ENCODE measurements around the gene PHF5A.
A peak's percentile ranks its signal among the peaks of the same experiment; 100 is the strongest.

The PHF5A gene

DNA sequence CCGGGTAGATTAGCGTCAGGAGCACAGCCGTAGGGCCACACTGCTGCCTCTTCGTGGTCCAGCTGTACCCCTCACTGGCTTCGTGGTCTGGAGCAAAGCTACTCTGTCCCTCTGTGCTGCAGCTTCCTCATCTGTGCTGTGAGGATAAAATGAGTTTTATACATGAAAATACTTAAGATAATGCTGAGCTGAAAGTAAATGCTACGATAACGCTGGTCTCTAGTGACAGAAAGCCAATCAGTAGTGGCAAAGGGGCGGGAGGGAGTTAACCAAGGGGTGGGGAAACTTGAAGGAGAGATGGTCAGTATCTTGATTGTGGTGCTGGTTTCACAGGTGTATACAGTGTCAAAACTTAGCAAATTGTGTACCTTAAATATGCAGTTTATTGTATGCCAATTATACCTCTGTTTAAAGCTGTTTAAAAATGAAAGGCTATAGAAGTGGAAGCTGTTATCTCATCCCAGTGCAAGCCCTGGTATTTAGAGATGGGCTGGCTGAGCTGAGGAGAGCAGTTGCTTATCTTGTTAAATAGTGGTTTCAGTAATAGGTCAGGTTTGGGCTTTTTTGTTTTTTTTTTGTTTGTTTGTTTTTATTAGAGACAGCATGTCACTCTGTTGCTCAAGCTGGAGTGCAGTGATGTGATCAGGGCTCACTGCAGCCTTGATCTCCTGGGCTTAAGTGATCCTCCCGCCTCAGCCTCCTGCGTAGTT, 37.2 kb upstream of the PHF5A start:
- Histone ChIP-seq H3K27me3 (ENCODE audit: control insufficient read depth, insufficient read depth, low read length) (no peaks in the 10 kb centered on the region), H3K36me3 (ENCODE audit: control insufficient read depth, insufficient read depth, low read length) (peaks cover 48% of the 10 kb centered on the region), H3K4me1 (ENCODE audit: control insufficient read depth, insufficient read depth, low read length) (no peaks in the 10 kb centered on the region), H3K27ac (ENCODE audit: low read depth, low read length) (no peak overlapping the region), H3K9me3 (ENCODE audit: control insufficient read depth, insufficient read depth, low read length) (no peaks in the 10 kb centered on the region), H3K4me3 (ENCODE audit: low read depth, low read length) (no peak overlapping the region), H3K9ac (ENCODE audit: low read depth, low read length) (no peak overlapping the region)

DNA sequence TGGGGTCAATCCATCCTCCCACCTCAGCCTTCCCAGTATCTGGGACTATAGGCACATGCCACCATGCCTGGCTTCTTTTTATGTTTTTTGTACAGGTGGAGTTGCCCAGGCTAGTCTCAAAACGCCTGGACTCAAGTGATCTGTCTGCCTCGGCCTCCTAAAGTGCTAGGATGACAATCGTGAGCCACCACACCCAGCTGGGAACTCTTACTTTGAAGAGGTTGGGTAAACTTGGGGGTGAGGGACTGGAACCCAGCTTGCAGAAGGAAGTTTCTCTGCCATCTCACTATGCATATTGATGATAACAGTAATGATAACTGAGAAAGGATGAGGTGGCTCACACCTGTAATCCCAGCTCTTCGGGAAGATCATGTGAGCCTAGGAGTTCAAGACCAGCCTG, 36.3 kb upstream of the PHF5A start:
- Histone ChIP-seq H3K4me3 (ENCODE audit: low read depth, low read length) (no peak overlapping the region), H3K9ac (ENCODE audit: low read depth, low read length) (no peak overlapping the region), H3K27me3 (ENCODE audit: control insufficient read depth, insufficient read depth, low read length) (no peaks in the 10 kb centered on the region), H3K4me1 (ENCODE audit: control insufficient read depth, insufficient read depth, low read length) (no peaks in the 10 kb centered on the region), H3K27ac (ENCODE audit: low read depth, low read length) (no peak overlapping the region), H3K9me3 (ENCODE audit: control insufficient read depth, insufficient read depth, low read length) (no peaks in the 10 kb centered on the region), H3K36me3 (ENCODE audit: control insufficient read depth, insufficient read depth, low read length) (peaks cover 47% of the 10 kb centered on the region)

DNA sequence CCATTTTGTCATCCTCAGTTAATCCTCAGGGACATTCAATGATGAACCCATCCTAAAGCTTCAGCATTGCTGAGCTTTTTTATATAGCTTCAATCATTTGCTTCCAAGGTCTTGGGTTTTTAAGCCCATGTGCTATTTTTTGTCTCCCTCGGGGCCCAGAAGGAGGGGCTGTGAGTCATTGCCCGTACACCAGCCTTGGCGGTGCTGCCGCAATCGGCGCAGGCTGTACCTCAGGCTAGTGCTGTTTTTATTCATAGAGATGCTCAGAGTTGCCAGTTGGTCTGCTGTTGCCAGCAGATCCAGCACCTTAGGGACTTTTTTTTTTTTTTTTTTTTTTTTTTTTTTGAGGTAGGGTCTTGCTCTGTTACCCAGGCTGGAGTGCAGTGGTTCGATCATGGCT, 35.9 kb upstream of the PHF5A start:
- H3K27ac ChIP-seq (ENCODE audit: low read depth, low read length): no peak overlapping the region
- H3K4me3 ChIP-seq (ENCODE audit: low read depth, low read length): no peak overlapping the region
- H3K4me1 ChIP-seq (ENCODE audit: control insufficient read depth, insufficient read depth, low read length): no peaks in the 10 kb centered on the region
- no peaks in the 10 kb centered on the region for H3K9me3 ChIP-seq (ENCODE audit: control insufficient read depth, insufficient read depth, low read length)
- H3K9ac ChIP-seq (ENCODE audit: low read depth, low read length): no peak overlapping the region
- H3K36me3 ChIP-seq (ENCODE audit: control insufficient read depth, insufficient read depth, low read length): peaks cover 49% of the 10 kb centered on the region
- no peaks in the 10 kb centered on the region for H3K27me3 ChIP-seq (ENCODE audit: control insufficient read depth, insufficient read depth, low read length)

DNA sequence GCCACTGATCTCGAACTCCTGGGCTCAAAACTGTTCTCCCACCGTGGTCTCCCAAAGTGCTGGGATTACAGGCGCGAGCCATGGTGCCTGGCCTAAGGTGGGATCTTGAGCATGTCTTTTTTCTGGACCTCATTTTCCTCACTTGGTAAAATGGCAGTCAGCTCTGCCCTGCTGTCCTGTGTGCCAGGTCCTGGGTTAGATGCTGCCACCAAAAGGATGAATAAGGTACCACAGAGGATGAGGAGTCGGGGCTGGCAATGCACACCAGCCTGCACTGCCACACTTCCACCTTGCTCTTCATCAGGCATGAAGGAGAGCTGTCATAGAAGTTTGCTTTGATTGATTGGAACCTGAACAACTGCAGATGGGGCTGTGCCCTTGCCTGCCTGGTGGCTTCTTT, 32.7 kb upstream of the PHF5A start:
- H3K27me3 ChIP-seq (ENCODE audit: control insufficient read depth, insufficient read depth, low read length): no peaks in the 10 kb centered on the region
- peaks cover 39% of the 10 kb centered on the region for H3K36me3 ChIP-seq (ENCODE audit: control insufficient read depth, insufficient read depth, low read length)
- no peak overlapping the region for H3K9ac ChIP-seq (ENCODE audit: low read depth, low read length)
- no peaks in the 10 kb centered on the region for H3K9me3 ChIP-seq (ENCODE audit: control insufficient read depth, insufficient read depth, low read length)
- H3K4me3 ChIP-seq (ENCODE audit: low read depth, low read length): no peak overlapping the region
- H3K27ac ChIP-seq (ENCODE audit: low read depth, low read length): no peak overlapping the region
- H3K4me1 ChIP-seq (ENCODE audit: control insufficient read depth, insufficient read depth, low read length): no peaks in the 10 kb centered on the region

DNA sequence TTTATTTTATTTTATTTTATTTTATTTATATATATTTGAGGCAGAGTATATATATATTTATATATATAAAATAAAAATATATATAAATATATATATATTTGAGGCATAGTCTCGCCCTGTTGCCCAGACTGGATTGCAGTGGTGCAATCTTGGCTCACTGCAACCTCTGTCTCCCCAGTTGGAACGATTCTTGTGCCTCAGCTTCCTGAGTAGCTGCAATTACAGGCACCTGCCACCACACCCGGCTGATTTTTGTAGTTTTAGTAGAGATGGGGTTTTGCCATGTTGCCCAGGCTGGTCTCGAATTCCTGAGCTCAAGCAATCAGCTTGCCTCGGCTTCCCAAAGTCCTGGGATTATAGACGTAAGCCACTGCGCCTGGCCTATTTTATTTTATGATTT, 31.8 kb upstream of the PHF5A start:
- Histone ChIP-seq H3K9me3 (ENCODE audit: control insufficient read depth, insufficient read depth, low read length) (no peaks in the 10 kb centered on the region), H3K27ac (ENCODE audit: low read depth, low read length) (no peak overlapping the region), H3K27me3 (ENCODE audit: control insufficient read depth, insufficient read depth, low read length) (no peaks in the 10 kb centered on the region), H3K4me1 (ENCODE audit: control insufficient read depth, insufficient read depth, low read length) (no peaks in the 10 kb centered on the region), H3K9ac (ENCODE audit: low read depth, low read length) (no peak overlapping the region), H3K4me3 (ENCODE audit: low read depth, low read length) (no peak overlapping the region), H3K36me3 (ENCODE audit: control insufficient read depth, insufficient read depth, low read length) (peaks cover 39% of the 10 kb centered on the region)

DNA sequence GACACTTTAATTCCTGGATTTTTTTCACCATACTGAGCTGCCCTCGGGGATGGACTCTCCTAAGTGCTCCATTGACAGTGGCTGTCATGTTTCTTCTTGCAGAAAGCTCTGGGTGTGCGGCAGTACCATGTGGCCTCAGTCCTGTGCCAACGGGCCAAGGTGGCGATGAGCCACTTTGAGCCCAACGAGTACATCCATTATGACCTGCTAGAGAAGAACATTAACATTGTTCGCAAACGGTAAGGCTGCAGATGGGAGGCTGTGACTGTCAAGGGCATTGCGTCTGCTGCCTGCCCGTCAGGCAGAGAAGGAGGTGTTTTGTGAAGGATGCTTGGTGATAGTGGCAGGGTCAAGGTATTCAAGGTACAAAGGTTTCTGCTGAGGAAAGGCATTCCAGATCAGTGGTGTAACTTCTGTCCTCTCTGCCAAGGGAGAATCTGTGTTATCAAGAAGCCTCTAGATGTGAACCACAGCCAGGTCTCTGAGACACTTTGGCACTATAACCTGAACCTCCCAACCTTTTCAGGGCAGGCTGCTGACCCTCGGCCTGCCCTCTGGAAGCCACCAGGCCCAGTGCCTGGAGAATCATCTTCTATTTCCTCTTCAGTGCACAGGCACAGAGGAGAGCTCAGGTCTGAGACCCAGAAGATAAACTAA, 31.3 kb upstream of the PHF5A start:
- Histone ChIP-seq H3K4me3 (ENCODE audit: low read depth, low read length) (no peak overlapping the region), H3K27ac (ENCODE audit: low read depth, low read length) (no peak overlapping the region), H3K36me3 (ENCODE audit: control insufficient read depth, insufficient read depth, low read length) (peaks cover 39% of the 10 kb centered on the region), H3K27me3 (ENCODE audit: control insufficient read depth, insufficient read depth, low read length) (no peaks in the 10 kb centered on the region), H3K4me1 (ENCODE audit: control insufficient read depth, insufficient read depth, low read length) (no peaks in the 10 kb centered on the region), H3K9ac (ENCODE audit: low read depth, low read length) (no peak overlapping the region), H3K9me3 (ENCODE audit: control insufficient read depth, insufficient read depth, low read length) (no peaks in the 10 kb centered on the region)

DNA sequence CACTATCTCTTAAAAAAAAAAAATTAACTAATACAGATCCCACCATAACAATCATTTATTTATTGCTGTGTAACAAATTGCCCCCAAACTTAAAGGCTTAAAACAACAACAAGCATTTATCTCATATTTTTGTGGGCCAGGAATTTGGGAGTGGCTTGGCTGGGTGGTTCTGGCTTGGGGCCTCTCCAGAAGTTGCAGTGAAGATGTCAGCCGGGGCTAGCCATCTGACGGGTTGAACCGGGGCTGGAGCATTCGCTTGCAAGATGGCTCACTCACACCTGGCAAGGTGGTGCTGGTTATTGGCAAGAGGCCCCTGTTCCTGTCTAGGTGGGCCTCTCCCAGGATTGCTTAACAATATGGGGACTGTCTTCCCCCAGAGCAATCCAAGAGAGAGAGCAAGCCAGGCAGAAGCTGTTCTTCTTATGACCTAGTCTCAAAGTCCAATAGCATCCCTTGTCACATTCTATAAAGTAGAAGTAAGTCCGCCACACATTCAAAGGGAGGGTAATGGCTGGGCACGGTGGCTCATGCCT, 29.9 kb upstream of the PHF5A start:
- Histone ChIP-seq H3K9ac (ENCODE audit: low read depth, low read length) (no peak overlapping the region), H3K4me1 (ENCODE audit: control insufficient read depth, insufficient read depth, low read length) (no peaks in the 10 kb centered on the region), H3K27ac (ENCODE audit: low read depth, low read length) (no peak overlapping the region), H3K36me3 (ENCODE audit: control insufficient read depth, insufficient read depth, low read length) (peaks cover 34% of the 10 kb centered on the region), H3K9me3 (ENCODE audit: control insufficient read depth, insufficient read depth, low read length) (no peaks in the 10 kb centered on the region), H3K27me3 (ENCODE audit: control insufficient read depth, insufficient read depth, low read length) (no peaks in the 10 kb centered on the region), H3K4me3 (ENCODE audit: low read depth, low read length) (no peak overlapping the region)

DNA sequence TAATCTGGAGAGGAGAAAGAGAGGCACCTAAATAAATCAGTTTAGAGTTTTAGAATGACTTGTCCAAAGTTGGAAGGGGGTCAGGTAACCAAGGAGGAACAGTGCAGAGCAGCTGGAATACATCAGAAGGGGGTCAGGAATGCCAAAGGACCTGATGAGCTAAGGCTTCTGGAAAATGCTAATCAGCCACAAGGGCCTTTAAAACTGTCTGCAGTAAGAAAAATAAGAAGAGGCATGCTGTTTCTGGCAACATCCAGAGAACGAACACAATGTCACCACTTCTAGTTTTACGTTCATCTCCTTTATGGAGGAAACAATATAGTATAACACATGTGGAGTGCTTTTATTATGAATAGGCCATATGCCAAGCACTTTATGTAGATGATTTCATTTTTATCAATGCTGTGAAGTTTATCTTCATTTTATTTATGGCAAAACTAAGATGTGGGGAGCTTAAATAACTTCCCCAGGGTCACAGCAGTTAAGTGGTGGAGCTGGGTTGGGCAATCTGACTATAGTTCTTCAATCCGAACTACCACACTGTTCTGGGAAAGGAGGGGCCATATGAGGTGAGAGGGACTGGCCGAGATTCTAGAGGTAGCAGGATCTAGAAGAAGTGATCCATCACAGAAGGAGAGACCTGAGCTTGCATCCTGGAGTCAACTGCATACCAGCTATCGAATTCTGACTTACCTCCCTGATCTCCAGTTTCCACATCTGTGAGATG, 23.0 kb upstream of the PHF5A start:
- no peaks in the 10 kb centered on the region for H3K9me3 ChIP-seq (ENCODE audit: control insufficient read depth, insufficient read depth, low read length)
- H3K9ac ChIP-seq (ENCODE audit: low read depth, low read length): no peak overlapping the region
- H3K27me3 ChIP-seq (ENCODE audit: control insufficient read depth, insufficient read depth, low read length): no peaks in the 10 kb centered on the region
- H3K36me3 ChIP-seq (ENCODE audit: control insufficient read depth, insufficient read depth, low read length): peaks cover 3% of the 10 kb centered on the region; the same call in 1 of the 2 replicates
- H3K4me1 ChIP-seq (ENCODE audit: control insufficient read depth, insufficient read depth, low read length): peaks cover 44% of the 10 kb centered on the region
- no peak overlapping the region for H3K4me3 ChIP-seq (ENCODE audit: low read depth, low read length)
- peak overlapping the region; percentile 29 for H3K27ac ChIP-seq (ENCODE audit: low read depth, low read length)

DNA sequence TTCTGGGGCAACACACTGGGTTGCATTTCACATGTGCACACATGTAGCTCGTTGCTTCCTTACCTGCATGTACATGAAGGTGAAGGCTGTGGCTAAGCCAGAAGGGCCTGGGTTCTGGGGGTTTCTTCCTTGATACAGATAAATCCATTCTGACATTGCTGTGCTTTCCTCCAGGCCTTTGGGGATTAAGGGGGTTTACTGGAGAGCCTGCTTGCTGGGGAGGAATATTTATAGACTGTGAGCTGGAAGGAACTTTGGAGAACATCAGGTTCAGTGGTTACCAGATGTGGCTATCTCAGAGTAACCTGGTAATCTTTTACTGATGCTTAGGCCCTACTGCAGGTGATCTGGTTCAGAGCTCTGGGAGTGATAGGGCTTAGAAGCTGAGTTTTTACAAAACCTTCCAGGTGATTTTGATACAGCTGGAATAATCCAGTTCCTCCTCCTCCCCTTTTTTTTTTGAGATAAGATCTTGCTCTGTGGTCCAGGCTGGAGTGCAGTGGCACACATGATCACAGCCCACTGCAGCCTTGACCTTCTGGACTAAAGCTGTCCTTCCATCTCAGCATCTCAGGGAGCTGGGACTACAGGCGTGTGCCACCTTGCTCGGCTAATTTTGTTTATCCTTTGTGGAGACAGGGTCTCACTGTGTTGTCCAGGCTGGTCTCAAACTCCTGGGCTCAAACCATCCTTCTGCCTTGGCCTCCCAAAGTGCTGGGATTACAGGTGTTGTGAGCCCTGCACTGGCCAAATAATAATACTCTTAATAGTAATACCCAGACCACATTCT, 20.3 kb upstream of the PHF5A start:
- peak overlapping the region; percentile 51 for H3K27ac ChIP-seq (ENCODE audit: low read depth, low read length)

DNA sequence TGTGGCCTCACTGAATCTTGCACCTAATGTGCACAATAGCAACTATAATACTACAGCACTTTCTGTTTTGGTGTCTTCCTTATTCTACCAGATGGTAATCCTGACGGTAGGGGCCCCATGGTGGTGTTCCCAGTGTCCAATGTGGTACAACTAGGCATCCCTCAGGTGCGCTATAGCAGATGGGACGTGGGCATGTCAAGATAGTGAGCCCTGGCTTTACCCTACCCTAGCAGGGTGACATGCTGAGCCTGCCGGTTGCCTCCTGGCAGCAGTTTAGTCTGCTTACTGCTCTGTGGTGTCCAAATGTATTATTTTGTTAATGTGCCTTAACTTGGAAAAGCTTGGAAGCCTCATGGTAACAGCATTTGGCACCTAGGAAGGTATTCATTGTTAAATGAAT, 19.6 kb upstream of the PHF5A start:
- Histone ChIP-seq H3K9ac (ENCODE audit: low read depth, low read length) (no peak overlapping the region), H3K36me3 (ENCODE audit: control insufficient read depth, insufficient read depth, low read length) (no peaks in the 10 kb centered on the region), H3K4me3 (ENCODE audit: low read depth, low read length) (no peak overlapping the region), H3K27me3 (ENCODE audit: control insufficient read depth, insufficient read depth, low read length) (no peaks in the 10 kb centered on the region), H3K27ac (ENCODE audit: low read depth, low read length) (peak overlapping the region; percentile 51), H3K4me1 (ENCODE audit: control insufficient read depth, insufficient read depth, low read length) (peaks cover 46% of the 10 kb centered on the region), H3K9me3 (ENCODE audit: control insufficient read depth, insufficient read depth, low read length) (no peaks in the 10 kb centered on the region)

More for the DNA sequence above, 20.3 kb upstream of the PHF5A start:
- H3K9ac ChIP-seq (ENCODE audit: low read depth, low read length): no peak overlapping the region
- no peaks in the 10 kb centered on the region for H3K36me3 ChIP-seq (ENCODE audit: control insufficient read depth, insufficient read depth, low read length)
- no peaks in the 10 kb centered on the region for H3K27me3 ChIP-seq (ENCODE audit: control insufficient read depth, insufficient read depth, low read length)
- H3K9me3 ChIP-seq (ENCODE audit: control insufficient read depth, insufficient read depth, low read length): no peaks in the 10 kb centered on the region
- peaks cover 45% of the 10 kb centered on the region for H3K4me1 ChIP-seq (ENCODE audit: control insufficient read depth, insufficient read depth, low read length)
- no peak overlapping the region for H3K4me3 ChIP-seq (ENCODE audit: low read depth, low read length)

Data from HUES48 (cell line).